HG03378 (cell line): Measurements from ENCODE around the gene PLAAT4.
A peak's percentile ranks its signal among the peaks of the same experiment; 100 is the strongest.
"Not testable (repeated sequence)": the region's sequence is repeated elsewhere in the genome, so short reads cannot be mapped to it uniquely, and the experiment has no call there.

Experiments used
- ATAC-seq: cut with Tn5 transposase; IDR thresholded peaks from one replicate; pipeline ENCODE4 v1.9.1; 2021; ENCODE audit warnings: mild to moderate bottlenecking, moderate library complexity; ENCODE audit not compliant: unreplicated experiment

Gene PLAAT4

DNA sequence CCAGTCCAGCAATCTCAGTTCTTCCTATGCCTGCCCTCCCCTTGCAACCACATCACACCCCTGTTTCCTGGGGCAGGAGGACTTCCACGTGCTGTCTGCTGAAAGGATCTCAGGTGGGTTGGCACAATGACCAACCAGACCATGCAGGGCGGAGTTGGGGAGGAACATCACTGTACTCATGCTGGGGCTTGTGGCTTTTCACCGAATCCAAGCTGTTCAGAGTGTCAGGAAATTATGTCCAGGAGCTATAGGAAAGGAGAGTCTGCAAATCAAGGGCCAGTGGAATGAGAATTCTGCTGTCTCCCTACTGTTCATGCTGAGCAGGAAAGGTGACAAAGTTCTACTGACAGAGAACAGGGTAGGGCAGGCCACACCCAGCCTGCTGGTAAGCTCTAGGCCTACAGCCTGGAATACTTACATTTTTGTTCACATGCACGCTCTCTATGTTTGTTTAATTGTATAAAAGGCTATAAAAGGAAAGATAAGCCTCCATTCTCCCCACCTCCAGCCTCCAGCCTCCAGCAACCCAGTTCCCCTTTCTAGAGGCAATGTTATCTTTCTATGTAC is 28.3 kb downstream of the PLAAT4 start:
- no peak for ATAC-seq

DNA sequence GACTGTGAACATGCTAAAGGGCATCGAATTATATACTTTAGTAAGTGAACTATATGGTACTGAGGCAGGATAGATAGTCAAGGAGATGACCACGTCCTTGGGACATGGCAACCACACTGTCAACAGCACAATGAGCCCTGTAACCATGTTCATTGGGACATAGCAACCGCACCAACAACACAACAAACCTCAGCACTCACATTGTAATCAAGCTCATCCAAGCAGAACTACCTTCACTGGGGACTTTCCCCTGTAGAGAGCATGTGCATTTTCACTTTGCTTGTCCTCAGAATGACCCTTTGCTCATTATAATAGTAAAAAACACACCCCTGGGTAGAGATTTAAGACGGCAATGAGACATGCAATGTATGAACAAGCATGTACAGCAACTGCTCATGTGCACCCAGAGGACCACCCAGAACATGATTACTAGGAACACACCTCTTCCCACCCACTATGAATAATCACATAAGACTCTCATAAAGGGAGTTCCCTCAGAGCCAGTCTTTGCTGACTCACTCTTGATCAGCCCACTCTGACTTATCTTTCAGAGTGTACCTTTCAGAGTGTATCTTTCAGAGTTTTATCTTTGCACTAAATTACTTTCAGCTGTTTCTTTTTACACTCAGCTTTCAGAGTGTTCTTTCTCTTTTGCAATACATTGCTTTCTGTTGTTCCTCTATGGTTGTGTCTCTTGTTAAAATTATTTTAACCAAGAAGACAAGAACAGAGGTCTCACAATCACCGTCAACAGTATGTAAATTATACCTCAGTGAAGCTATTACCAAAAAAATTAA is 30.6 kb downstream of the PLAAT4 start:
- ATAC-seq, result peak; percentile 81

DNA sequence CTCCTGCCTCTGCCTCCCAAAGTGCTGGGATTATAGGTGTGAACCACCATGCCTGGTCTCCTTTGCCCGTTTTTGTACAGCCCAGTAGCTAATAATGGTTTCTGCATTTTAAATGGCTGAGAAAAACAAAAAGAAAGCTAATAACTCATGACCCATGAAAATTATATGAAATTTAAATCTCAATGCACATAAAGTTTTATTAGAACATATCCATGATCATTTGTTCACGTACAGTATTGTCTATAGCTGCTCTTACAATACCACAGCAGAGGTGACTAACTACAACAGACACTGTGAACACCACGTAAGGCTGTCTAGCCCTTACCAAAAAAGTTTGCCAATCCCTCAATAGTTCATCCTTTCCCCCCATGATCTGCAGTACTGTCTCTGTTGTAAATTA is 33.0 kb downstream of the PLAAT4 start:
- ATAC-seq, result no peak

DNA sequence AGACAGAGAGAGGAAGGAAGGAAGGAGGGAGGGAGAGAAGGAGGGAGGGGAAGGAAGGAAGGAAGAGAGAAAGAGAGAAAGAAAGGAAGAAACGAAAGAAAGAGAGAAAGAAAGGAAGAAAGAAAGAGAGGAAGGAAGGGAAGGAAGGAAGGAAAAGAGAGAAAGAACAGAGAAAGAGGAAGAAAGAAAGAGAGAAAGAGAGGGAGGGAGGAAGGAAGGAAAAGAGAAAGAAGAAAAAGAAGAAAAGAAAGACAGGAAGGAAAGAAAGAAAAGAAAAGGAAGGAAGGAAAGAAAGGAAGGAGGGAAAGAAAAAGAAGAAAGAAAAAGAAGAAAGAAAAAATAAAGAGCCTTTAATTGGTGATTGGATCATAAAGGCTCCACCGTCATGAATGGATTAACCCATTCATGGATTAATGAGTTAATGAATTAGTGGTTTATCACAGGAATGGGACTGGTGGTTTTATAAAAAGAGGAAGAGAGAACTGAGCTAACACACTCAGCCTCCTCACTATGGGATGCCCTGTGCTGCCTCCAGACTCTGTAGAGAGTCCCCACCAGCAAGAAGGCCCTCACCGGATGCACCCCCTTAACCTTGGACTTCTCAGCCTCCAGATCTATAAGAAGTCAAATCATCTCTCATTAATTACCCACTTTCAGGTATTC is 35.5 kb downstream of the PLAAT4 start:
- ATAC-seq, result no peak

DNA sequence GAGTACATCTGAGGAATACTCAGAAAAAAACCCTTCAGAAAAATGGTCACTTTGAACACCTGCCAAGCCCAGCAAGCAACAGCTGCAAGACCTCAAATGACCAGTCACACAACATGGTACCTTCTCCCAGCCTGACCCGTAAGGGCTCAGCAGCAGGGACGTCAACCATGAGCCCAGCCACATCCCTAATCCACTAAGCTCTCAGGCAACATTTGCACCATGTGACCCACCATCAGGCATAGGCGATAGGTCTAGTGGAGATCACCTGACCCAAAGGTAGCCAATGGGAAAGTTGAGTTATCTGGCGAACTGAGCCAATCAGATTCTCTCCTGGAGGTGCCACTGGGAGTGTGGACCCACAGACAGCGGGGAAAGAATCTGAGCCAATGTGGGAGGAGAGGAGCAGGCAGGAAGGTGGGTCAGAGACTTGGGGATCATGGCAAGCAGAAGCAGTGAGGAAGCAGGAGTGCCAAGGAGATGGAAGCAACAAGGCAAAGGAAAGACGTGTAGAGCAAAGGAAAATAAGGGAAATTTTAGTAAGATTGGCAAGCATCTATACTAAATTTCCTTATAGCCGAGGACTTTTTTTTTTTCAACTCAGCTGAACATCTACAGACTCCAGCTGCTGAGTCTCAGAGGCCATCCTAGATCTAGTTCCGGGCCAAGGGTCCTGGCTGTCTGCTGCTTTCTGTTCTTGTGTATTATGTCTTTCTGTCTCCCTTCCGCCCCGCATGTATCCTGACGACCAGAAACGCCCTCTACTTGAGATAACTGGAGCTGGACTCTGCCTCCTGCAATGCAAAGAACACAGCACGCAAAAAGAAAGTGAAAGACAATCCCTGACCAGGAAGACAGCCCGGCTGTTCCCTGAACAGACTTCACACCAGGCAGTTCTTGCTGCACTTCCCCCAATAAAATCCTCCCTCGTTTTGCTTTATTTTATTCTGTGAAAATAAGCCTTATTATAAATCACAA is 37.6 kb downstream of the PLAAT4 start:
- ATAC-seq, result no peak

DNA sequence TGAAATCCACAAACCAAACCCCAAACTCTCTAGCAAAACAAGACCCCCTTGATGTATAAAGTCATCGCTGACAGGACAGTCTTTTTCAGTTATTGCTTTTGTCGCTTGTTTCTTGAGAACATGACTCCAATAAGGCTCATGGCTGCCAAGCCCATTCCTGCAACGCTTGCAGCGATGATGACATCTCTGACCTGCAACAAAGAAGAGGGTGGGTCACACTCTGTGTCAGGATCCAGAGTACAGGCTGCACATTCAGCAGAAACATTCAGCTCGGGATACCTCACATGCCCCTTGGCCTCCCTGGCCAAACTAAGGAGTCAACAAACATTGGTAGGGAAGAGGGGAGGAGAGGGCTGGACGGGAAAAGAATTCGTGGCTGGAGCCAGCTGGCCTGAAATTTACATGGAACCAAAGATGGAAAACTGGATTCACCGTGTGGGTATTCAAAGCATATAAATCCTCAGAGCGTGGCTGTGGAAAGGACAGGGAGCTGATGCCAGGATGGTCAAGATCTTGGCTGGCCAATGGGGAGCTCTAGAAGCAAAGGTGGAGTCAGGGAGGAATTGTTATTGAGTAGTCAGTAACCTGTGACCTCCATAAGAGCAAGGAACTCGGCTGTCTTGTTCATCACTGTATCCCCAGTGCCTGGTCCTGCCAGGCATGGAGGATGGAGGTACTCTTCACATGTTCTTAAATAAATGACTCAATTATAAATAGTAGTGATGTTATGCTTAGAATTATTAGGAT is 38.4 kb downstream of the PLAAT4 start:
- no peak for ATAC-seq

DNA sequence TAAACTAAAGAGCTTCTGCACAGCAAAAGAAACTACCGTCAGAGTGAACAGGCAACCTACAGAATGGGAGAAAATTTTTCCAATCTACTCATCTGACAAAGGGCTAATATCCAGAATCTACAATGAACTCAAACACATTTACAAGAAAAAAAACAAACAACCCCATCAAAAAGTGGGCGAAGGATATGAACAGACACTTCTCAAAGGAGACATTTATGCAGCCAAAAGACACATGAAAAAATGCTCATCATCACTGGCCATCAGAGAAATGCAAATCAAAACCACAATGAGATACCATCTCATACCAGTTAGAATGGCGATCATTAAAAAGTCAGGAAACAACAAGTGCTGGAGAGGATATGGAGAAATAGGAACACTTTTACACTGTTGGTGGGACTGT is 42.3 kb downstream of the PLAAT4 start:
- ATAC-seq, result not testable (repeated sequence)

DNA sequence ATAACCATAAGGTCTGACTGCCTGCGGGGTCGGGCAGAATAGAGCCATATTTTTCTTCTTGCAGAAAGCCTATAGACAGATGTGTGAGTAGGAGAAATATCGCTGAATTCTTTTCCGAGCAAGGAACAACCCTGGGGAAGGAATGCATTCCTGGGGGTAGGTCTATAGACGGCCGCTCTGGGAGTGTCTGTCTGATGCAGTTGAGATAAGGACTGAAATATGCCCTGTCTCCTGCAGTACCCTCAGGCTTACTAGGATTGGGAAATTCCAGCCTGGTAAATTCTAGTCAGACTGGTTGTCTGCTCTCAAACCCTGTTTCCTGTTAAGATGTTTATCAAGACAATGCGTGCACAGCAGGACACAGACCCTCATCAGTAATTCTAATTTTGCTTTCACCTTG is 44.6 kb downstream of the PLAAT4 start:
- ATAC-seq, result not testable (repeated sequence)

DNA sequence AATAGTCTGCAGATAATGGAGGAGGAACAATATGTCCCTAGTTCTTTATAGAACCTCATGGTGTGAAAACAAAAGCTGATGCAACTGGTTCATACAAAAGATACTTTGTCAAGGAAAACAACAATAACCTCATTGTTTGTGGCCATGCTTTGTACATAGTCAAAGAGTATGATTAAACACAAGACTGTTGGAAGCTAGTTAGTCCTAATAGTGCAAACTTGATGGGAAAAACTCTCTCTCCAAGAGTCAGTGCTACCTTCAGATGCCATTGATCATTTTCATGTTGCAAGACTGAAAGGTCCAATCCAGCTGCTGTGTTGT is 46.7 kb downstream of the PLAAT4 start:
- ATAC-seq, result no peak

DNA sequence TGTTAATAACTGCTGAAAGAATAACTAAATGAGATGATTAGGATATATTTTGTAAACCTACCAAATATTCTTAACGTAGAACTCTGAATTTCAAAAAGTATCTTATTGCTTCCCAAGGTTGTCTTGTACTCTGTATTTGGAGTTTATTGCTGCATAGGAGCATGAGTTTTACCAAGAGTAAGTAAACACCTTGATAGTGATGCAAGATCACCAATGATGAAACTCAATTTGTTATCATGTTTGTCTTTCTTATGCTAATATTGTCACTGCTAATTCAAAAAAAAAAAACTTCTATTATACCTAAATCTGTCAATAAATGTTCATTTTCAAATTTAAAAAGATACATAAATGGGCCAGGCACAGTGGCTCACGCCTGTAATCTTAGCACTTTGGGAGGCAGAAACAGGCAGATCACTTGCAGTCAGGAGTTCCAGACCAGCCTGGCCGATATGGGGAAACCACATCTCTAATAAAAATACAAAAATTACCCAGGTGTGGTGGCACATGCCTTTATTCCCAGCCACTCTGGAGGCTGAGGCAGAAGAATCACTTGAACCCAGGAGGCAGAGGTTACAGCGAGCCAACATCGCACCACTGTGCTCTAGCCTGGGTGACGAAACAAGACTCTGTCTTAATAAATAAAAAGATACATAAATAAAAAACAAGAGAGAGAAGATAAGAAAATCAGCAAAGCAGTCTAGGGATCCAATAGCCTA is 50.0 kb downstream of the PLAAT4 start:
- ATAC-seq, result no peak

DNA sequence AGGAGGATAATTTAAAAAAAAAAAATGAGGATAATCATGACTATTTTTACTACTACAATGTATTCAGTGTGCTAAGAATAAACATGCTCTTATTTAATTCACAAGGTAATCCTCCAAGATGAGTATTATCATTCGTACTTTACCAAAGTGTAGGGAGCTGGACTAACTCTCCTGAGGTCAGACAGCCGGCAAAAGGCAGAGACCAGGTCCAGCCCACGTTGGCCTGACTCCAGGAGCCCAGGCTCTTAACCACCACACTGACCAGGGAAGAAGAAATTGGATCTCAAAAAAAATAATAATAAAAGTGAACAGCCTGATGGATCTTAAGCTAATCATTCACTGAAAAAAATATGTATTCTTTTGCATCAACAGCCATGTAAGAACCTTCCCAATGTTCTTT is 52.4 kb downstream of the PLAAT4 start:
- ATAC-seq, result no peak

DNA sequence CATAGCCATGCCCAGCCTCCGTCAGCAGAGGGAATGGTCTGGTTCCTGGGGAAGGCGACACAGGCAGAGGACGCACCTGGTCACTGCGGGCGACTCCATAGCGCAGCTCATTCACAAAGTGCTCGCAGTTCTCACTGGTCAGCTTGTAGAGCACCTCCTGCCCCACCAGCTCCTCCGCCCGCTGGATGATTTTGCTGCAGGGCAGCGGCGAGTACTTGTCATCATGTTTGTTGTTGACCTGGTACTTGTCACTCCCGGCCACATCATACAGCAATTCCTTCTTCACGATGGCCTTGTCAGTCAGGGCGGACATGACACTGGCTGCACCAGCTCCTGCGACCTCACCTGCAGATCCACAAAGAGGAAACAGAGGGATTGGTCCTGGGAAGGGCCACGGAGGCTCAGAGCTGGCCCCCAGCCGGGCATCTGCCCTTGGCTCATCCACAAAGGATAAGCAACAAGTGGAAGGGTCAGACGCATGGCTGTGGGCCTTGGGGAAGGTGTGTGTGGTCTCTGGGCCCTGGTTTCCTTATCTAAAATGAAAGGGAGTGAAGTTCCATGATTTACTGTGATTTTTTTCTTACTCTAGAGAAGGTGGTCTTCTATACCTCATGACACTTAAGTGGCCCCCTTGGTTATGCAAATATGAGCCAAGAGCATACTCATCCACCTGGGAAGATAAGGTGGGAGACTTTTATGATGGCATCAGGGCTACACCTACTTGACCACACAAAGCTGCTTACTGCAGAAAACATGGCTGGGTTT is 53.6 kb downstream of the PLAAT4 start:
- no peak for ATAC-seq

DNA sequence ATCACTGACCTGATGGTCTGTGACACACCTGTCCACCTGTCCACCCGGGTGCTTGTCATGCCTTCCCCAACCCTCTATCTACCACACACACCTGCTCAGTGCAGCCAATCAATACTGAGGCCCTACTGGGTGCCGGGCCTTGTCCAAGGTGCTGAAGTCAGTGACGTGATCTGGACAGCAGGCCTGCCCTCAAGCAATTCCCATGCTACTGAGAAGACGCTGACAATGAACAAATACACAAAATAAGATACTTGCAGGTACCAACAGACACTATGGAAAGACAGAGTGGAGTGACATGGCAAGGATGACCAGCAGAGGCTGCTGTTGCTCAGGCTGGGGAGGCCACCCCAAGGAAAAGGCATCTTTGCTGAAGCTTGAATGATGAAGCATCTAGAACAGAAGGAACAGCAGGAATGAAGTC is 56.4 kb downstream of the PLAAT4 start:
- ATAC-seq, result no peak

DNA sequence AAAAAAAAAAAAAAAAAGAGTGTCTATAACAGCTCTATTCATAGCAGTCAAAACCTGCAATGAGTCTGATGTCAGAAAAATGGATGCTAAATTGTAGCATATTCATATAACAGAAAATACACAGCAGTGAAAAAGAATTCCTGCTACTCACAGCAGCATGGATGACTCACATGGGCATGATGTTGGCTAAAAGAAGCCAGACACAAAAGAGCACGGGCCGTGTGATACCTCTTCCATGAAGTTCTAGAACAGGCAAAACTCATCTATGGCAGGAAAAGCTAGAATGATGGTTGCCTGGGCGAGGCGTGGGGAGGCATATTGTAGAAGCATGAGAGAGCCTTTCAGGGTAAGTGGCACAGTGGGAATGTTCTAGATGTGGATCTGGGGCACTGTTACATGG is 58.7 kb downstream of the PLAAT4 start:
- ATAC-seq, result no peak
